Fibroblast of peridontal ligament (primary cell): ENCODE measurements around the gene LAMA4.

Experiments
- DNase-seq: peaks from one replicate; pipeline ENCODE4 v3.0.0-alpha.2; 2010; ENCODE audit errors: extremely low read depth

The LAMA4 gene

GRCh38 chr6:112279031-112279935, 24.9 kb upstream of the LAMA4 start:
- peak; percentile 58 for DNase-seq

DNA sequence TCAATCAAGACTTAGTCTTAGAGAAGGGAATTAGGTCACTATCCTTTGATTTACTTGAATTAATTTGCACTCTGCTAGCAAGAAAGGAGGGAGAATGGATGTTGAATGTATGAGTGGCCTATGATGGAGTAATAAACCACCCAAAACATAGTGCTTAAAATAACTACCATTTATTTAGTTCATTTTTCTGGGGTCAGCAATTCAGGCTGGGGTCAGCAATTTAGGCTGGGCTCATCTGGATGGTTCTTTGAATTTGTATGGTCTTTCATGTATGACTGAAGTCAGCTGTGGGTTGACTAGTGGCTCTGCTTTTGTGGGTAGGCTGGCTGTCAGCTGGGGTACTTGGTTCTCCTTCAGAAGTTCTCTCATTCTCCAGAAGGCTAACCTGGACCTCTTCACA, 21.0 kb upstream of the LAMA4 start:
- no peak for DNase-seq

GRCh38 chr6:112274774-112275173, 20.4 kb upstream of the LAMA4 start:
- no peak for DNase-seq

- DNase-seq = no peak
These were observed 18.4 kb upstream of the LAMA4 start for GRCh38 chr6:112272799-112273198.

DNA sequence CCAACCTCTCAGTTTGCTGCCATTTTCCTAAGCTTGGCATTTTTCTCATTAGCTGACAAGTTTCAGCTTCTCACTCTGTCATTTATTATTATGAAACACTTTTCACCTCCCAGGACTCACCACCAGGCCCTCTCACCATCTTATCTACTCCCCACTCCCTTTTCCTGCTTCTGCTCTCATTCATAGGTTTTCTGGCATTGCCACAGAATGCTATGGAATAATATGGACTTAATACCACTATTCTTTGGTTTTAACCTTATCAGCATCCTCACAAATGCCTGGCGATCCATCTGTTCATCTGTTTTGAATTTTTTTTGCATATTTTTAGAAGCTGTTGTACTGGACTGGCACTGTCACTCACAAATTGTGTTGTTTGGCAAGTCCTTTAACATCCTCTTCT, 16.4 kb upstream of the LAMA4 start:
- no peak for DNase-seq

DNA sequence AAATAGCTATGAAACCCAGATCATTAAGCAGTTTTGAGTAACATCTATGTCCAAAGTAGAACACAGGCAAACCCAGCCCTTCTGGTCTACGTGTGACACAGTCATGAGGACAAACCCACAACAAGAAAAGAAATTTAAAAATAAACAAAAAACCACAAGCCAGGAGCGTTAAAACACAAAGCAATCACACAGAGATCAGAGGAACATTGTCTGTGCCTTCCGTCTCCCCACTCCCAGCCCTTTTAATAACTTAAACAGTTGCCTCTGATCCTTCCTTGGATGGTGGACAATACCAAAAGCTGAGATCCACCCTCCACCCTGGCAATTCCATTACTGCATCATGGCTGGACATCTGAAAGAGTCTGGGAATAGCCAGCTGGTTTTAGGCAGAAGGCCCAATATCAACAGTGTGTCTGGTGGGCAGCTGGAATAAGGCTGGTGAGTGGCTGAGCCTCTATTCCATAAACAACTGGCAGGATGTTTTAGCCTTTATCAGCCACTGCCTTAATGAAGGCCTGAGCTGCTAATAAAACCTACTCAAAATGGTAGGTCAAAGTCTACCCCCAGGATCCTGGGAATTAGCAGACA, 15.7 kb upstream of the LAMA4 start:
- no peak for DNase-seq

GRCh38 chr6:112269114-112269513, 14.7 kb upstream of the LAMA4 start:
- peak; percentile 68 for DNase-seq

DNA sequence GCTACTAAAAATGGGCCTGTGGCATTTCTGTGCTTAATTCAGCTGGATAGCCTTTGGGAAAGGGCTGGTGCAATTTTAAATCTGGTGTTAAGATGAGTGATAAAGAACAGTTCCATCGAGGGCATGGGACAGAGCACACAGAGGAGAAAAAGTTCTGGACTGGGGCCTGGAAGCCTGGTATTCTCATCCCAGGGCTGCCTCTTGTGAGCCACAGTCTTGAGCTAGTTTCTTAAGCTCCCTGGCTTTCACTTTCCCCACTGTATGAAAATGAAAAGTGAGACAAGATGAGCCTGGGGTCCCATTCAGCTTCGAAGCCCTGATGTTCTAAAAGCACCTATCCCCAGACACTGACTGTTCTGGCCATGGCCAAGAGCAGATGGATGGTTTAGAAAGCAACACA, 14.3 kb upstream of the LAMA4 start:
- peak; percentile 23 for DNase-seq

DNA sequence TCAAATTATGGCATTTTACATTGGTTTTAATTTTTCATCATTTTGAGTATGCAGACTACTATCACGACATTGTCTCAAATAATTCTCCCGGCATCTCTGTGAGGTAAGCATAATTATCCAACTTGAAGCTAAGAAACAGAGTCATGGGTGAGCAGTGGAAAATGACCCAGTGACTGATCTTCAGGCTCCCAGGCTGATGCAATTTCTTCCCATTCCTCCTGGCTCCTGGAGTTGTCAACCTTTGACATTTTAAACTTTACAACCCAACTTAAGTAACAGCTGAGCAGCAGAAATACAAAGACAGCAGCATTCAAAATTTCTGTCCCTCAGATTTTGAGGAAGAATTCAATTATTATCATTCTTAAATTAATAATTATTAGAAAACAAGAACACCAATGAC, 13.7 kb upstream of the LAMA4 start:
- no peak for DNase-seq

- DNase-seq = no peak
These were observed 12.0 kb upstream of the LAMA4 start for GRCh38 chr6:112266331-112266730.

- DNase-seq = no peak
These were observed 4.9 kb upstream of the LAMA4 start for GRCh38 chr6:112259337-112259675.

- DNase-seq = no peak
These were observed 4.4 kb upstream of the LAMA4 start for GRCh38 chr6:112258642-112259336.

GRCh38 chr6:112257178-112257855, 3.0 kb upstream of the LAMA4 start:
- no peak for DNase-seq

GRCh38 chr6:112254921-112255320, 554 bp upstream of the LAMA4 start:
- DNase-seq = no peak

GRCh38 chr6:112253498-112253840, 898 bp downstream of the LAMA4 start:
- DNase-seq = peak; percentile 48

DNA sequence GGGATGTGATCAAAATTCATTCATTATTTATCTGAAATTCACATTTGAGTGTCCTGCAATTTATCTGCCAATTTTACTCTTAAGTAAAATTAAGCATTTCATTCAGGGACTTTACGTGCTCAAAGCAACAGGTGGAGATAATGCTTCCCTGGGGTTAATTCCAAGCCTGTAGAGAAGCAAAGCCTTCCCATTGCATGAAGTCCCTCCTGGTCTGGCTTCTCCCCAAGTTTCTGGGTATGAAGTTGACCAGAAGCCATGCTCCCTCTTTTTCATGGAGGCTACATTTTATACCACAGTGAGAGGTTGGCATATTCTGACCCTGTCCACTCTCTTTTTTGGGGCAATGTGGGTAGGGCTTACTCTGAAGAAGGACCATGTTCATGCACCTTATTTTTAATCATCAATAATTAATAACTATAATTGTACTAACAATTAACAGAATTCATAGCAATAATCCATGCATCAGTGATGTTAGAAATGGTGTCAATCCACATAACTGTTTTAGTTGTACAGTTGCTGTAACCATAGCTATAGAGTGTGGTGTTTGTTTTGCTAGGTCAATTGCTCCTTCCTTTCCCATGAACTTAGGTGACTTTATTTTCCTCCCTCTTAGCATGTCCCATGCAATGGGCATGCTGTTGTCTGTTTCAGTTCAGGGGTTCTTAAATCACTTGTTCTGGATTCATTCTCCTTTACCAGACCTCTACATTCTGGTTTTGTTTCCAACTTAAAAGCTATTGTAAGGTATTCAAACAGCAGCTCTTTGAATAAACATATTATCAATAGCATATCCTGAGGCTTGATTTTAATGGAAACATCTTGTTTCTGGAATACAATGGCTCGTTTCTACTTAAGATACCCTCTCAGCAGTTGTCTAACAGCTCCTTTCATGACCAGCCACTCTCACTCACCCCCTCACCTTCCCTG, 1.5 kb downstream of the LAMA4 start:
- DNase-seq = peak; percentile 85

GRCh38 chr6:112251171-112251875, 3.0 kb downstream of the LAMA4 start:
- DNase-seq = peak; percentile 95

- peak; percentile 87 for DNase-seq
These were observed 4.9 kb downstream of the LAMA4 start for GRCh38 chr6:112249489-112249888.

DNA sequence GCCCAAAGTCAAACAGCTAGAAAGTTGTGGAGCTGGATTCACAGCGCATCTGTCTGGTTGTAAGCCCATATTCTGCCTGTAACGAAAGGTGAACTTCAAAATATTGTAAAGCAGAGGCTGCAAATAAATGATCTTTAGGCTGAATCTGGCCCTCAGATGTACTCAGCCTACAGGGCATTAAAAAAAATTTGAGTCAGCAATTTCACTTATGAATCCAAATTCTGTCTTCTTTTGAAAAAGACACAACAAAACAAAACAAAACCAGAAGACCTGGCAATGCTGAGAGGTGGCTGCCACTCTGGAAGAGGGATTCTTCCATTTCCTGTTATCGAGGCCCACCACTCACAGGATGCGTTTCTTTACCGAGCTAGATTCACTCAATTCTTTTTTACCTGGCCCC, 7.1 kb downstream of the LAMA4 start:
- DNase-seq = no peak

DNA sequence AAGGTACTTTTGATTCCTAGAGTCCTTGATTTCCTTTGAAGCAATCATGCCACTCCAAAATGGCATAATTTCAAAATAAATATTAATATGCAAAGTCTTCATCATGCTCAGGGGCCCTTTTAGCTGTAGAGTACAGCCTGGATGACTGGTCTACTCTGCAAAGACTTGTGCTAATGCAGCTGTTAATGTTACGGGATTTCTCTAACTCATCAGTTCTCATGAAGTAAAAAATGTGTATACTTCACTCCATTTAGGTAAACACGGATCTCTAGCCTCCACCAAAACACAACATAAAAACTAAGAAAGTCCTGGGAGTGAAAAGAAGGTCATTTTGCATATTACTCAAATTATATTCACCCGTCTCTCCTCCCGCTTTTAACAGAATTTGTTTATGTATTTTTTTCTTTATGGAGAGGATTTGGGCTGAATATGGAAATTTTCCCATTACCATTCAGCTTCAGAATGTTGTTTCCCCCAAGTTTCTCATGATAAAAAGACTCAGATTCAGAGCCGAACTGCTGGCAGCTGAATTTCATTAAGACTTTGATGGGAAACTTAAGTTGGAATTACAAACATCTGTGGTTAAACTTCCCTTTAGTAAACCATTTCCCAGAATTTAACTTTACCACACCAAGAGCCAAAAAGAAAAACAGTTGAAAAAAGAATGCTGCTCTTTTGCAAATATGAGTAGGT, 8.7 kb downstream of the LAMA4 start:
- peak; percentile 100 for DNase-seq
